Measurements from ENCODE around the gene MAP1A.
"Not testable (repeated sequence)": the region's sequence is repeated elsewhere in the genome, so short reads cannot be mapped to it uniquely, and the experiment has no call there.

MAP1A gene

GRCh38 chr15:43531018-43531670, 13.7 kb downstream of the MAP1A start:
- DNase-seq = no peak

GRCh38 chr15:43532826-43533225, 15.4 kb downstream of the MAP1A start:
- DNase-seq = not testable (repeated sequence)

DNA sequence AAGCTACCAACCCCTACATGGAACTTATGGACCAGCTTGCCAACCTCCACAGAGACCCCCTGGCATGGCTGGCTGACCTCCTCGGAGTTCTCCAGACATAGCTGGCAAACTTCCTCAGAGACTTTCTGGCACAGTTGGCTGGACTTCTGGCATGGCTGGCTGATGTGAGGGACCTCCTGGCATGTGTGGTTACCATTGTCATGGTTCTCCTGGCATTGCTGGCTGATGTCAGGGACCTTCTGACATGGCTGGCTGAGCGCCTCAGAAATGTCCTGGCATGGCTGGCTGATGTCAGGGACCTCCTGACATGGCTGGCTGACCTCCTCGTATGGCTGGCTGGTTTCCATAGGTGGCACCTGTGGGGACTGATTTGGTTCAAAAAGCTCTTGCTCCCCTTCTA, 17.5 kb downstream of the MAP1A start:
- no peak for DNase-seq

GRCh38 chr15:43538091-43538490, 20.7 kb downstream of the MAP1A start:
- DNase-seq = no peak

GRCh38 chr15:43541785-43542184, 24.4 kb downstream of the MAP1A start:
- DNase-seq = no peak

- DNase-seq = no peak
Observed at GRCh38 chr15:43544266-43544665, 26.9 kb downstream of the MAP1A start.

GRCh38 chr15:43545426-43545825, 28.0 kb downstream of the MAP1A start:
- DNase-seq = no peak

DNA sequence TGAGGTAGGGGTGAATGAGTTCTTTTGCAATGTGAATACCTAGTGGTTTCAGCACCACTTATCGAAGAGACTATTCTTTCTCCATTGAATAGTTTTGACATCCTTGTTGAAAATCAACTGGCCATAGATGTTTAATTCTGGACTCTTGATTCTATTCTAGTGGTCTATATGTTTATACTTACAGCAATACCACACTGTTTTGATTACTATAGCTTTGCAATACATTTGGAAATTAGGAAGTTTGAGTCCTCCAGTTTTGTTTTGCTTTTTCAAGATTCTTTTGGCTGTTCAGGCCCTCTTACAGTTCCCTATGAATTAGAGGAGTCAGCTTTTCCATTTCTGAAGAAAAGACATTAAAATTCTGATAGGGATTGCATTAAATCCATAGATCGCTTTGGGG, 30.1 kb downstream of the MAP1A start:
- no peak for DNase-seq

DNA sequence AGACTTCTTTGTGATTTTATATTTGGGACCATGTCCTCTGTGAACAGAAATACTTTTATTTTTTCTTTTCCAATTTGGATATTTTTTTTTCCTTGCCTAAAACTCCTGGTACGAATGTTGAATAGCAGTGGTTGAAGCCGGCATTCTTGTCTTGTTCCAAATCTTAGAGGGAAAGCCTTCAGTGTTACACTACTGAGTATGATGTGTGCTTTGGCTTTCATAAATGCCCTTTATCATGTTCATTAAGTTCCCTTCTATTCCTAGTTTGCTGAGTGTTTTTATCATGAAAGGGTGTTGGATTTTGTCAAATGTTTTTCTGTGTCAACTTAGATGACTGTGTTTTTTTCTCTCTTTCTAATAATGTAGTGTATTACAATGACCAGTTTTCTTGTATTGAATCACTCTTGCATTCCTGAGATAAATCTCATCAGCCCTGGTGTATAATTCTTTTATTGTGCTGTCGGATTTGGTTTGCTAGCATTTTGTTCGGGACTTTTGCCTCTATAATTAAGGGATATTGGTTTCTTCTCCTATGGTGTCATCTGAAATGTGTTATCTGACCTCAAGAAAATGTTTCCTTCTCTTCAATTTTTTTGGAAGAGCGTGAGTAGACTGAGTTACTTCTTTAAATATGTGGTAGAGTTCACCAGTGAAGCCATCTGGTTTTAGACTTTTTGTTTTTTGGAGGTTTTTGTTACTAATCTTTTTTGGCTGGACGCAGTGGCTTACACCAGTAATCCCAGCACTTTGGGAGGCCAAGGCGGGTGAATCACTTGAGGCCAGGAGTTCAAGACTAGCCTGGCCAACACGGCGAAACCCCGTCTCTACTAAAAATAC, 33.3 kb downstream of the MAP1A start:
- no peak for DNase-seq

DNA sequence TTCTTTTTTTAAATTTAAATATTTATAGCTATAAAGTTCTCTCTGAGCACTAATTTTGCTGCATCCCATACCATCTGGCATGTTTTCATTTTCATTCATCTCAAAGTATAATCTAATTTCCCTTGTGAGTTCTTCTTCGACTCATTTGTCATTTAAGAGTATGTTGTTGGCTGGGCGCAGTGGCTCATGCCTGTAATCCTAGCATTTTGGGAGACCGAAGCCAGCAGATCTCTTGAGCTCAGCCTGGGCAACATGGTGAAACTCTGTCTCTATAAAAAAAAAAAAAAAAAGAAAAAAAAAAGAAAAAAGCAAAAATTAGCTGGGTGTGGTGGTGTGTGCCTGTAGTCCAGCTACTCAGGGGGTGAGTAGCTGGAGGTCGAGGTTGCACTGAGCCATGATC, 34.8 kb downstream of the MAP1A start:
- DNase-seq = no peak

- DNase-seq = no peak
Observed at GRCh38 chr15:43552986-43553385, 35.6 kb downstream of the MAP1A start.

DNA sequence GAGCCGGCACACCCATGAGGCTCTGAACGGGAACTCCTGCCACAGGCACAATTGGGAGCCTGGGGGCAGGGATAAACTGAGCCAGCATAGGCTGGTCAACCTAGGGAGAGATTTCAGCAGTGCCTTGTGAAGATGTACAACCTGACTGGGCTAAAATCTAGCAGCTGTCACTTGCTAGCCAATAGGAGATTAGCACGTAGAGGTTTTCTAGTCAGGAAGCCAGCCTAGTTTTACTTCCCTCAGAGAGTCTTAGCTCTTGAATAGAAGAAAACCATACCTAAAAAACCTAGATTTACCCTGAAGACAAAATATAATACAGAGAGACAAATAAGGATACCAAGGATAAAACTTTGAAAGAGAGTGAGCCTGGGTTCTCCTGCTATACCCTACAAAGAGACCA, 45.3 kb downstream of the MAP1A start:
- not testable (repeated sequence) for DNase-seq

DNA sequence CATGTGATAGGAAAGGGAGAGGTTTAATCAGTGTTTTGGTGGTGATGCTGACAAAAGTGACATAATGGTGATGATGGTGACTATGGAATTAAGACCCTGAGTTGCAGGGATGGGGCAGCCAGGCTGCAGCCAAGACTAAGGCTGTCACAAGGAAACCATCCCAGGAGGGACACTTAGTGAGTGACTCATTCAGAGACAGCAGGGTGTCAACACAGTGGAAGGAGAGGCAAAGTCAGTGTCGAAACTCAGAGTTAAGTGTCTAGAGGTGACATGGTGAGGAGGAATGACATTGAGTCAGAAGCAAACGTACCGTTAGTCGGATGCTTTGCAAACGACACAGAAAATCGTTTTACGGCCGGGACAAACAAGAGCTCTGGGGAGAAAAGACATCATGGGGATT, 46.4 kb downstream of the MAP1A start:
- not testable (repeated sequence) for DNase-seq

DNA sequence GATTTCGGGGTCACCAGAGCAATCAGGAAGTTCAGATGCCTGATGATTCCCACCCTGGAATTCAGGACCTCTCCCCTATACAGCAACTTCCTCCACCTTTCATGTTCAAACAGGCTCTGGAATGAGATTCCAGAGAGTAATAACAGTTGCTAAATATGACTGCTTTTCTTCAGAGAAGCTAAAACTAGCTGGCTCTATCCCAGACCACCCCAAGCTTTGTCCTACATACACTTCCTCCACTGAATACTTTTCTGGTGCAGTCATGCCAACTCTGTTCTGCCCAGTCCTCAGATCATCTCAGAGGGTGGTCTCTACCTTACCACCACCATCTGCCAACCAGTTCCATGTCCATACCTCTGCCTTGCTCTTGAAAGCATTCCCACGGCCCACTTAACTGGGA, 49.2 kb downstream of the MAP1A start:
- not testable (repeated sequence) for DNase-seq

DNA sequence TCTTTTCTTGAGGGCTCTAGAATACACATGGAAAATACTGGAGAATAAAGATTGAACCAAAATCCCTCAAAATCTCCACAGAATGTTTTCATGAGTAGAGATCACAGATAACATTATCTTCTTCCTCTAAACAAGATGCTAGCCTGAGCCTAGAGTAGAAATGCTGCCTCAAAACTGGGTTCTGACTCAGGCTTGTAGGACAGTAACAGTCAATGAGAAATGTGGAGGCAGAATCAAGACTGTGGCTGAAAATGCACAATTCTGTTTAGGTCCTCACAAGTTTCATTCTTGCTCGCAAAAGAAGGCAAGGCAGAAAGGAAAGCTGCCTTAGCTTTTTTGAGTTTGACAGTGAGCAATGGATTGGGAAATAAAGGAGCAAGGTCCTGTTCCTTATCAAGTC, 57.2 kb downstream of the MAP1A start:
- not testable (repeated sequence) for DNase-seq

Data from stimulated activated CD4-positive, alpha-beta T cell treated with anti-CD3 and anti-CD28 coated beads, Interleukin-4, amount 100 ng/mL, for 1 hour (primary cell).